ENCODE data around the gene RAB11FIP5.
A peak's percentile ranks its signal among the peaks of the same experiment; 100 is the strongest.
"Not testable (repeated sequence)": the region's sequence is repeated elsewhere in the genome, so short reads cannot be mapped to it uniquely, and the experiment has no call there.

RAB11FIP5 gene

DNA sequence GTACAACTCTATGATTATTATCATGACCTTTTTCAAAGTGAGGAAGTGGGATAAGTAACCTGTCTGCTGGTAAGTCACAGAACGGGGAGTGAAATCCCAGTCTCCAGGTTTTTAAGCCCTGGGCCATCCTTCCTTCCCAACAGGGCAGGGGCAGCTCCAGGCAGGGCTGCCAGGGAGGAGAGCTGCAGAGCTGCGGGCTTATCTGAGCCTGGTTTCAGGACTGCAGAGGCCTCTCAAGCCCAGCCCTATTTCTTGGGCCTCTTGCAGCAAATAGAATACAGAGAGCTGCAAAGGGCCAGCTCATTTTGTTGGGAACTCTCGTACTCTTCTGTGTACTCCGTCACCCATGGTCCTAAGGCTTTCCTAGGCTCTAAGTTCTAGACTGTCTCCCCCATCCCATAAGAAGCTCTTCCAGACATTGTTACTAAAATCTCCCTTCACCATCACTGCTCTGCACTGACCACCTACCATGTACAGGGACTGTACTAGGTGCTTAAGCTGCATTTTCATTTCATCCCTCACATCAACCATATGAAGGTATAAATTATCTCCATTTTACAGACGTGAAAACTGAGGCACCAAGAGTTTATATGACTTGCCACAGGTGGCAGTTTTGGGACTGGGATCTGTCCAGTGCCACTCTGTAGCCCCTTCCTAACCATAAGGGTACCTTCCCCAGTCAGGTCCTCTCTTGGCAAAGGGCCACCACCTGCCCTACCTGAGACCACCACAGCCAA lies 3.1 kb downstream of the RAB11FIP5 start:
- DNase-seq = no peak

DNA sequence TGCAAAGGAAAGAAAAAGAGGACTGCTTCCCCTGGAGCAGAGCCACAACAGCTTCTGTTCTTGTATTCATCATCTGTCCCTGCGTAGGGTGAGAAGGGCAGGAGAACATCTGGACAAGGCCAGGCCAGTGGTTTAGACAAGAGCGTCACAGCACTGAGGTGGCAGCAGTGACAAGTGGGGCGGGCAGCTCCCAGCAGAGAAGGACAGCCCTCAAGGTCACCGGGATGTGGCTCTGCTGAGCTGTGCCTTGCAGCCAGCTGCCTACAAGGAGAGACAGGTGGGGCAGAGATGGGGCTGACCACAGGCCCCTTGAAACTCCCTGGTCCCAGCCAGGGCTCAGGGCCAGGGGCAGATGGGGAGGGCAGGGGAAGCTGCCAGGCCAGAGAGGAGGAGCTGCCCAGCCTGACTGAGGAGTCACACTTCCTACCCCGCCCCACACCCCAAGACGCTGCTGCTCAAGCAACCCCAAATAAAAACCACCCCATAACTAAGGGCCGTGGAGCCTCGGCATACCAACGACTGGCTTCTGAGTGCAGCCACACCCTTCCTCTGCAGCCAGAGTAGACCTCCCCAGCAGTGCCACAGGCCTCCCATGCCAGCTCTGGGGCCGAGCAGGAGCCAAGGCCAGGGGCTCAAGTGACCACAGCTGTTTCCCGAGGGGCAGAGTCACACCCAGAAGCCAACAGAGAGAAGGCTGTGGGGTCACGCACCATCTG lies 5.4 kb downstream of the RAB11FIP5 start:
- no peak for DNase-seq

- DNase-seq = no peak
Measured at GRCh38 chr2:73106791-73107190, 6.0 kb downstream of the RAB11FIP5 start.

DNA sequence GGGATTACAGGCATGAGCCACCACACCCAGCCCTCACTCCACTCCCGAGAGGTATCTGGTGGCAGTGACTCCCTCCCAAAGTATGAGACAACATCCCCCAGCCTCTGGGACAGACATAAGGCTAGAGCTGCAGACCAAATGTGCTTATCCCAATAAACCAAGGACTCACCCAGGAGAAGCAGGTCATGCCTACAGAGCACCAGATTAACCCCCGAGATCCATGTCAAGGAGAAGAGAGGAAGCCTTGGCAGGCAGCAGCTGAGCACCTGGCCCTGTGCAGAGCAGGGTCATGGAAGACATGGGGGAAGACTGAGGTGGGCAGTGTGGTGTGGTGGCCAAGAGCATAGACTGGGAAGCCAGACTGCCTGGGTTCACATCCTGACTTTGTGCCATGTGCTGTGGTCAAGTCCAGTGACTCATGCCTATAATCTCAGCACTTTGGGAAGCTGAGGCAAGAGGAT lies 7.2 kb downstream of the RAB11FIP5 start:
- no peak for DNase-seq

DNA sequence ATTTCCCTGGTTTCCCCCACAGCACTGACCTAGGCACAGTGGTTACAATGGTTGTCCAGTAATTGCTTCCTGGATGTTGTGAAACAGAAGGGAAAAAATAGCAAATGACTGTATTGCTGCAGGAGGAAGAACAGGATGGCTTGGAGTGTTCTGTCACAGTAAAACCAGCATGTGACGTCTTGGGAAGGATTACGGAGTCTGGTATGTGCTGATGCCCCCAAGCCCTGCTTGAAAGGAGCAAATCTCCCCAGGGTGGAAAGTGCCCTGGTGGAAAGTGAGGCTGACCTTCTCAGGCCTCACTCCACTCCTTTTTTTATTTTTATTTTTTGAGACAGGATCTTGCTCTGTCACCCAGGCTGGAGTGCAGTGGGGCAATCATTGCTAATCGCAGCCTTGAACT lies 7.8 kb downstream of the RAB11FIP5 start:
- no peak for DNase-seq

DNA sequence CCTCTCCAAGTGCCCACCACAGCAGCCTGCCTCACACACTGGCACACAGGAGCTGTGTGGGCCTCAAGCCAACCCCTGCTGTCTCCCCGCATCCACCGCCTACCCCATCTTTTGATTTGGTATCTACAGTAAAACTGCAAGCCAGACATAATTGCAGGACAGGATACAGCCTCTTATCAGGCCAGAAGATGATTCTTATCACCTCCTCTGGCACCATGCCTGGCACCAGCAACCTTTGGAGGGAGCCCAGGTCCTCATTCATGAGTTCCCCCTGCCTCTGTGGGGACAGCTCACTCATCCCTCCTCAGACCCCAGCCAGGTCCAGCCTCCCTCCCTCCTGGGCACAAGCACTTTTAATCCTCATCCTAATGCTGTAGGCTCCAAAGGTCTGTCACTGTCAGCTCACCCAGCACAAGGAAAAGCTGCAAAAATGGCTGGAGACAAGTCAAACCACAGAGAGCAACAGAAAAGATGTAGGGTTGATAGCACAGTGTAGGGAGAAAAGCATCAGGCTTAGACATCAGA lies 9.7 kb downstream of the RAB11FIP5 start:
- no peak for DNase-seq

DNA sequence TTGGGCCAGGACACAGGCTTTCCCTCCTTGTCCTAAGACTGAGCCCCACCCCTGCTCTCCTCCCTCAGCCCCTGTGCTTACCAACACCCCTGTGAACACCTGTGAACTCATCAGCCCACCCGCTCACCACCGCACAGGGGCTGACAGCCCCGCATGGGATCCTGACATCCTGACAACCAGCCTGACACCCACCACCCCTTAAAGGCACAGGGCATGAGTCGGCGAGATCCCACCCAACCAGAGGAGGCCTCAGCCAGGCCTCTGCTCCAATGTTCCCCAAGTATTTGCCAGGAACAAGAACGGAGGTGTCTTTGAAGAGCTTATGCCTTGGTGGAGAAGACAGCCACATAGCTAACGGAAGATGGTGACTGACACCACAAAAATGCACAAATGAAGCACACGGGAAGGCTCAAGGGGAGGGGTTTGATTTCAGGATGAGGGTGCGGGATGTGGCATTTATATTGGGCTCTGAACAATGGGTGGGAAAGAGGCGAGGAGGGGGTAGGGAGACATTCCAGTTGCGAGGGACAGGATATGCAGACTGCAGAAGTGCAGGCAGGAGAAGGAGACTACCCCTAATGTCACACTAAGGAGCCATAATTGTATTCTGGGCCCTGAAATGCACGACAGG lies 11.0 kb downstream of the RAB11FIP5 start:
- DNase-seq = no peak

GRCh38 chr2:73100956-73101355 lies 11.8 kb downstream of the RAB11FIP5 start:
- DNase-seq = no peak

DNA sequence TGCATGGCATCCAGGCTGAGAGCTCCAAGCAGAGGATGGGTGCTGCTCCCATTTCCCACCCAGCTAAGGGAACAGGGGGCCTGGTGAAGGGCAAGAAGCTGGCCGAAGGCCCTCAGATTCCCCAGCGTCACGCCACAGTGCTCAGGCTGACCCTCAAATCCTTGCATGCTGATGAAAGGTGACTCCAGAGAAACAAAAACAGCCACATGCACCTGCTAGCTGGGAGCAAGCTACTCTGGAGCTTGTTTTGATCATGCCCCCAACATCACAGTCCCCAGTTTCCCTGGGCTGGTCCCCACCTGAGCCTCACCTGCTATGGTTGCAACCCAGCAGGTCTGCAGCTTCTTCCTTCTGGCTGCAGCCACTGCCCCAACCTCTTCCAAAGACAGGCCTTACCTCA lies 13.3 kb downstream of the RAB11FIP5 start:
- DNase-seq = no peak

DNA sequence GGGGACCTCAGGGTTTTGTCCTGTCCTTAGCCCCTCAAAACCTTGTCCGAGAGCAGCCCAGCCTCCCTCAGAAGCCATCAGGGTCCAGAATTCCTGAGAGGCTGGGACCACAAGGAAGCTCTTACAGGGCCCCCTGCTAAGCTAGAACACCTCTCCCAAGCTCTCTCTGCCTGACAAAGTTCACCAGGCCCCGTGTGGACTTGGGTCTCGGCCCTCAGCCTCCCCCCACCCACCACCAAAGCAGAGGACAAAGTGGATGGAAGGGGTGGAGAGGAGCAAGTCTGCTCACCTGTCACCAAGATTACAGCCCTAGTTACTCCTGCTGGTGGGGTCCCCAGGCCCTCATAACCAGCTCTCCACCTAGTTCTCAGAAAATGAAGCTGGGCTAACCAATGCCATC lies 16.8 kb downstream of the RAB11FIP5 start:
- DNase-seq = no peak

- DNase-seq = not testable (repeated sequence)
Measured at GRCh38 chr2:73093601-73094218, 19.0 kb downstream of the RAB11FIP5 start.

DNA sequence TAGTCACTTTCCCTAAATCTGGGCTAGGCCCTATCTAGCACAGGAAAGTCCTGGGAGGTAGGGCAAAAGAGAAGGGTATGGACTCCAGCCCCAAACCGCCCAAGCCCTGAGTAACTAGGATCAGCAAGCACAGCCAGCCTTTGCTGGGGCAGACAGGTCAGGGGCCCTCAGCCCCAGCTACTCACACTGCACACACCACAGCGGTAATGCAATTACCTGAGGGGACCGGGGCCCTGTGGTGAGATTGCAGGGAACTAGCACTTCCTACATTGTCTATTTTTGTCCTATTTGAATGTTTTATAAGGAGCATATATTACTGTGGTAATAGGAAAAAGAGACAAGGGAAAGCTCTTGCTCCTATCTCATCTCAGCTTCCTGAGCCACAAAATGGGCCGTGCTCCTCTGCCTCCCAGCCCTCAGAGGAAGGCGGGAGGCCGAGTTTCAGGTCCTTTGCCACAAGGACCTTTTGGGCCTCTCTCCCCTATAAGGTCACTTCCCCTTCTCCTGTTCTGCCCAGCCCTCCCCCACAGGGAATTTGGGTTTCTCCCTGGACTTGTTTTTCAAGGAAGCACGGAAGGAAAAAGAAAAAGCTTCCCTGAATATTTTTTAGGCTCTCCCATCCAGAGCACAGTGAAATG lies 20.5 kb downstream of the RAB11FIP5 start:
- no peak for DNase-seq

DNA sequence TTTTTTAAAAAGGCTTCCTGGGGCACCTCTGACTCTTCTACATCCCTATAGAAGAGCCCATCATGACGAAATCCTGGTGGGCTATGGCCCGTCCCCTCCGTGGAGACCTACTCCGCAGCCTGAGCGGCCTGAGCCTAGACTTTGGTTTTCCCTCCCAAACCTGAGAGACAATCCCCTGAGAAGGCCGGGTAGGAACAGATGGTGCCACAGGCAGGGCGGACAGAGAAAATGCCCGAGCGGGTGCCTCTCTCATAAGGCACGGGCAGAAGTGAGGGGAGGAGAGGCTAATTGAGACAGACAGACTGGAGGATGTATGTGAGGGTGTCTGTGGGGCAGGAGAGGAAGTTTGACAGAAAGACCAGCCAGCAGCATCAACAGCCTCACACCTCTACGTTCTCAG lies 21.1 kb downstream of the RAB11FIP5 start:
- DNase-seq = no peak

DNA sequence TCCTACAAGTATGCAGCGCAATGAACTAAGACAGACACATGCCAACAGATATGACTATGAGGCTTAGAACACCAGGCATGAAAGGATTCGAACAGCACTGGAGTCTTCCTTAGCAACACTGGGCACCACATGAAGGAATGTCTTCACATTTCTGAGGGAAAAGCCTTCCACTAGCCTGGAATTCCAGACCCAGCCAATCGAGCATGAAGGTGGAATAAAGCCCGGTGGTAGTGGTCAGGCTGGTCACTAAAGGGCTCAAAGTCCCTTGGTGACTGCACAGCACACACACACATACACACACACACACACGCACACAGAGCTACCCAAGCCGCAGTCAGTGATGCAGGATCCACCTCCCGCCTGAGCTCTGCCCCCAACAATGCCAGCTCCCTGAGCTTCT lies 21.6 kb downstream of the RAB11FIP5 start:
- DNase-seq = no peak

- no peak for DNase-seq
Measured at GRCh38 chr2:73089270-73090030, 23.3 kb downstream of the RAB11FIP5 start.

GRCh38 chr2:73088703-73089102 lies 24.0 kb downstream of the RAB11FIP5 start:
- DNase-seq = no peak

GRCh38 chr2:73088211-73088610 lies 24.5 kb downstream of the RAB11FIP5 start:
- no peak for DNase-seq

- DNase-seq = no peak
Measured at GRCh38 chr2:73087311-73087710, 25.4 kb downstream of the RAB11FIP5 start.

DNA sequence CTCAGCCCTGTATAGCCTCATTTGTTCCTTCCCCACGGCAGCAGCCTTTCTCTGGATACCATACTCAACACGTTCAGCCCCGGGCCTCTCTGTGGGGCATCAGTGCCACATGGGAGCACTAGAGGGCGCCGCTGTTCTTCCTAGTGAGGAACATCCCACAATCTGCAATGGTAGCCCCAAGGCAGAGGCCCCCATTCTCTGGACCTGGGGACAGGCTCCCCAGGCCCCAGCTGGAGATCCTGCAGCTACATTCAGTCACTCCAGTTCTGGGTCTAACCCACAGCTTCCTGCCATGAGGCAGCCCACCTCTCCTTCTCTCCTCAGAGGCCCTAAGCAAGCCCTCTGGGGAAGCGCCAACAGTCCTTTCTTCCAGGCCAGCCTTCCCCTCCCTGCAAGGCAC lies 27.1 kb downstream of the RAB11FIP5 start:
- peak; percentile 64 for DNase-seq

DNA sequence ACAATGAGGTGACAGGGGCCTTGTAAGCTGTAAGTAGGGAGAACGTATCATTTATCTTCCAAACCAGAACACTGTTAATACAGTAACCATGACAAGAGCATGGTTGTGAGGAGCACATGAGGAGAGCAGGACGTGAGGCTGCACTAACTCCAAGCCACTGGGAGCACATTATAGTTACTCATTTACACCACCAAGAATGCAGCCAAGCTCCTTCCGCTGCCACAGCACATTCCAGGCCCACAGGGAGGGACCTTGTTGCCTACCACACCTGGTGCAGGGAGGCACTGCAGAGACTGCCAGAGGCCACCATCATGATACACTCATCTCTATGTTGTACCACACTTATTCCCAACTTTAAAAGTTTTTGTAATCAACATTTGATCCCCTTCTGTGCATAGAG lies 27.8 kb downstream of the RAB11FIP5 start:
- no peak for DNase-seq

DNA sequence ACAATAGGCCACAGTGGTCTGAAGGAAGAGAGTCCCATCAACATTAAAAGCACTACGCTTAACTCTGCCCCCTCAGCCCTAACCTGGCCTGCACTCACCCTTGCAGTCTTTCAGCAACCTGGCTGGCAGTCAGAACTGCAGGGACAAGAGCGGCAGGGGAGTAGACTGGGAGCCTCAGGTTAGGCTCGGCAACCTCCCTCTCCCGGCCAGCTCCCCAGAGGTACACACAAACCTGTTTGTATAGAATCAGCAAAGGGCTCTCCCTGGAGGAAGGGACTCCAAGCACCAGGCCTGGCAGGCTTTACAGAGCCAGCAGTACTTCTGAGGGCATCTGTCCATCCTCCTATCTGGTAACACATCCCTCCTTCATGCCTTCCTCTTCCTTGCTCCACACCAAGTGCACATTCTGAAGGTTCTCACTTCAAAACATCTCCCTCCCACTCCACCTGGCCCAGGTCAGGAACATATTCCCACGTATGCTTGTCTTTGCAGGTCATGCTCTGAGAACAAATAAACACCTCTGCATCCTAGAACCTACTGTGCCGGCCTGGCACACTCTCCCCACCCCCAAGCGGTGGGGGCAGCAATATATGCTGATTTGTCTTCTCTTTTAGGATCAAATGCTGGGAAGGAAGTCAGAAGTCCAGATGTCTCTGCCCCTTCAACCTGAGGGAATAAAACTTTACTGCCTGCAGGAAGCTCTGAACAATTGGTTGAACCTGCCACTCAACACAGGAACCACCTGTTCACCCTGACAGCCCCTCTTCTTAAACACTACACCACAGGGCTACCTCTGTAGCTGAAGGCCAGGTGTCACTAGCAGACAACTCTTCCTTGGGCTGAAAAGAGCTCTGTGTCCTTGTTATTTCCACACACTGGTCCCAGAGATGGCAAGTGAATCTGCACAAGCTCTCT lies 28.6 kb downstream of the RAB11FIP5 start:
- DNase-seq = no peak
